ENCODE measurements around the gene MAP3K20.
"Not testable (repeated sequence)": the region's sequence is repeated elsewhere in the genome, so short reads cannot be mapped to it uniquely, and the experiment has no call there.

Gene MAP3K20

GRCh38 chr2:173160618-173161017 lies 85.0 kb downstream of the MAP3K20 start:
- Histone ChIP-seq H3K27me3 (ENCODE audit: control insufficient read depth in 1 of 2, insufficient read depth in 2 of 2, low read length in 2 of 2) (no peaks in the 10 kb centered on the region), H3K4me3 (ENCODE audit: low read length in 2 of 2) (peak overlapping the region in 1 of 2 donors; percentile 8), H3K4me1 (ENCODE audit: control insufficient read depth, insufficient read depth, low read length) (peaks cover 11% of the 10 kb centered on the region), H3K9me3 (ENCODE audit: control insufficient read depth in 2 of 2, low read length in 2 of 2) (no peaks in the 10 kb centered on the region), H3K27ac (ENCODE audit: low read length) (peak overlapping the region; percentile 11), H3K9ac (ENCODE audit: low read length in 2 of 2) (peak overlapping the region in 1 of 2 donors; percentile 56), H3K36me3 (ENCODE audit: control insufficient read depth in 2 of 2, insufficient read depth in 2 of 2, low read length in 2 of 2) (no peaks in the 10 kb centered on the region)

DNA sequence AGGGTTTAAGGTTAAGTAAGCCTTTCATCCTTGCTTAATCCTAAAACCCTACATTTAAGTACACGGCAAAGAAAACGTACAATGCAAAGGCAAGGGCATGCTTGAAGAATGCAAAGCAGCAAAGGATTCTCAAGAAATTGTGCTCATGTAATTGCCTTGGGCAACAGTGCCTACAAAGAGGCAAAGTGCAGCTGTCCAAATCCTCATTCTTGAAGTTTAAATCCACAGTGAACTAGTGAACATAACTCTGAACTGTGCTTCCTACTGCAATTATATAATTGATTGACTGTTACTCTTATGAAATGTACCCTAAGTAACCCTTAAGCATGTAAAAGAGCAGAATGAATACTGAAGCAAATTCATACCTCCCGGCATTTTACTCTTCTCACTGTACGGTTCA lies 85.4 kb downstream of the MAP3K20 start:
- Histone ChIP-seq H3K27ac (ENCODE audit: low read length) (peak overlapping the region; percentile 11), H3K9ac (ENCODE audit: low read length in 2 of 2) (peak overlapping the region in 1 of 2 donors; percentile 56), H3K9me3 (ENCODE audit: control insufficient read depth in 2 of 2, low read length in 2 of 2) (no peaks in the 10 kb centered on the region), H3K4me3 (ENCODE audit: low read length in 2 of 2) (peak overlapping the region in 1 of 2 donors; percentile 8), H3K4me1 (ENCODE audit: control insufficient read depth, insufficient read depth, low read length) (peaks cover 11% of the 10 kb centered on the region), H3K27me3 (ENCODE audit: control insufficient read depth in 1 of 2, insufficient read depth in 2 of 2, low read length in 2 of 2) (no peaks in the 10 kb centered on the region), H3K36me3 (ENCODE audit: control insufficient read depth in 2 of 2, insufficient read depth in 2 of 2, low read length in 2 of 2) (no peaks in the 10 kb centered on the region)

GRCh38 chr2:173161507-173161906 lies 85.9 kb downstream of the MAP3K20 start:
- Histone ChIP-seq H3K9me3 (ENCODE audit: control insufficient read depth in 2 of 2, low read length in 2 of 2) (no peaks in the 10 kb centered on the region), H3K36me3 (ENCODE audit: control insufficient read depth in 2 of 2, insufficient read depth in 2 of 2, low read length in 2 of 2) (no peaks in the 10 kb centered on the region), H3K4me3 (ENCODE audit: low read length in 2 of 2) (no peak overlapping the region), H3K4me1 (ENCODE audit: control insufficient read depth, insufficient read depth, low read length) (peaks cover 11% of the 10 kb centered on the region), H3K9ac (ENCODE audit: low read length in 2 of 2) (no peak overlapping the region), H3K27me3 (ENCODE audit: control insufficient read depth in 1 of 2, insufficient read depth in 2 of 2, low read length in 2 of 2) (no peaks in the 10 kb centered on the region), H3K27ac (ENCODE audit: low read length) (no peak overlapping the region)

DNA sequence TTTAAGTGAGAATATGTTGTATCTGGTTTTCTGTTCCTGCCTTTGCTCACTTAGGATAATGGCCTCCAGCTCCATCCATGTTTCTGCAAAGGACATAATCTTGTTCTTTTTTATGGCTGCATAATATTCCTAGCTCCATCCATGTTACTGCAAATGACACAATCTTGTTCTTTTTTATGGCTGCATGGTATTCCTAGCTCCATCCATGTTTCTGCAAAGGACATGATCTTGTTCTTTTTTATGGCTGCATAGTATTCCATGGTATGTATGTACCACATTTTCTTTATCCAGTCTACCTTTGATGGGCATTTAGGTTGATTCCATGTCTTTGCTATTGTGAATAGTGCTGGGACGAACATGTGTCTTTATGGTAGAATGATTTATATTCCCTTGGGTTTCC lies 87.7 kb downstream of the MAP3K20 start:
- not testable (repeated sequence) for H3K9me3 ChIP-seq (ENCODE audit: control insufficient read depth in 2 of 2, low read length in 2 of 2); H3K4me3 ChIP-seq (ENCODE audit: low read length in 2 of 2); H3K9ac ChIP-seq (ENCODE audit: low read length in 2 of 2); H3K27me3 ChIP-seq (ENCODE audit: control insufficient read depth in 1 of 2, insufficient read depth in 2 of 2, low read length in 2 of 2); H3K36me3 ChIP-seq (ENCODE audit: control insufficient read depth in 2 of 2, insufficient read depth in 2 of 2, low read length in 2 of 2); H3K27ac ChIP-seq (ENCODE audit: low read length)
- peaks cover 11% of the 10 kb centered on the region for H3K4me1 ChIP-seq (ENCODE audit: control insufficient read depth, insufficient read depth, low read length)

- Histone ChIP-seq H3K9me3 (ENCODE audit: control insufficient read depth in 2 of 2, low read length in 2 of 2) (no peaks in the 10 kb centered on the region), H3K9ac (ENCODE audit: low read length in 2 of 2) (no peak overlapping the region), H3K4me1 (ENCODE audit: control insufficient read depth, insufficient read depth, low read length) (peaks cover 10% of the 10 kb centered on the region), H3K4me3 (ENCODE audit: low read length in 2 of 2) (no peak overlapping the region), H3K27me3 (ENCODE audit: control insufficient read depth in 1 of 2, insufficient read depth in 2 of 2, low read length in 2 of 2) (no peaks in the 10 kb centered on the region), H3K36me3 (ENCODE audit: control insufficient read depth in 2 of 2, insufficient read depth in 2 of 2, low read length in 2 of 2) (no peaks in the 10 kb centered on the region), H3K27ac (ENCODE audit: low read length) (no peak overlapping the region)
Observed at GRCh38 chr2:173164396-173164795, 88.8 kb downstream of the MAP3K20 start.

DNA sequence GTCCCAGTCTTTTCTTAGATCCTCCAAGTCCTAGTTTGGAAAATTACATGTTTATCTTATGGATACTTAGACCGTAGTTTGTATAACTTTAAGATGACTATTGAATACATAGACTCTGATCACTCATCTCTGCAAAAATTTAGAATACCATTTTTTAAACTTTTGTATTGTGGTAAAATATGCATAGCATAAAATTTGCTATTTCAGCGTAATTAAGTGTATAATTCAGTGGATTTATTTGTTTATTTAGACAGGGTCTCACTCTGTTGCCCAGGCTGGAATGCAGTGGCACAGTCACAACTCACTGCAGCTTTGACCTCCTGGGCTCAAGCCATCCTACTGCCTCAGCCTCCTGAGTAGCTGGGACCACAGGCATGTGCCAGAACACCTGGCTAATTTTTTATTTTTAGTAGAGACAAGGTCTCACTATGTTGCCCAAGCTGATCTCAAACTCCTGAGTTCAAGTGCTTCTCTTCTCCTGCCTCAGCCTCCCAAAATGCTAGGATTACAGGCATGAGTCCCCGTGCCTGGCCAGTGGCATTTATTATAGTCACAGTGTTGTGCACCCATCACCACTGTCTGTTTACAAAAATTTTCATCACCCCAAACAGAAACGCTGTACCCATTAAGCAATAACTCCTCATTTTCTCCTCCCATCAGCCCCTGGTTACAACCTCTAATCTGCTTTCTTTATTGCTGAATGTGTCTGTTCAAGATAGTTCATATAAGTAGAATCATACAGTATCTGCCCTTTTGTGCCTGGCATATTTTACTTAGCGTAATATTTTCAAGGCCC lies 90.0 kb downstream of the MAP3K20 start:
- Histone ChIP-seq H3K4me3 (ENCODE audit: low read length in 2 of 2) (no peak overlapping the region), H3K27me3 (ENCODE audit: control insufficient read depth in 1 of 2, insufficient read depth in 2 of 2, low read length in 2 of 2) (no peaks in the 10 kb centered on the region), H3K9me3 (ENCODE audit: control insufficient read depth in 2 of 2, low read length in 2 of 2) (no peaks in the 10 kb centered on the region), H3K4me1 (ENCODE audit: control insufficient read depth, insufficient read depth, low read length) (peaks cover 5% of the 10 kb centered on the region), H3K27ac (ENCODE audit: low read length) (no peak overlapping the region), H3K36me3 (ENCODE audit: control insufficient read depth in 2 of 2, insufficient read depth in 2 of 2, low read length in 2 of 2) (no peaks in the 10 kb centered on the region), H3K9ac (ENCODE audit: low read length in 2 of 2) (no peak overlapping the region)

DNA sequence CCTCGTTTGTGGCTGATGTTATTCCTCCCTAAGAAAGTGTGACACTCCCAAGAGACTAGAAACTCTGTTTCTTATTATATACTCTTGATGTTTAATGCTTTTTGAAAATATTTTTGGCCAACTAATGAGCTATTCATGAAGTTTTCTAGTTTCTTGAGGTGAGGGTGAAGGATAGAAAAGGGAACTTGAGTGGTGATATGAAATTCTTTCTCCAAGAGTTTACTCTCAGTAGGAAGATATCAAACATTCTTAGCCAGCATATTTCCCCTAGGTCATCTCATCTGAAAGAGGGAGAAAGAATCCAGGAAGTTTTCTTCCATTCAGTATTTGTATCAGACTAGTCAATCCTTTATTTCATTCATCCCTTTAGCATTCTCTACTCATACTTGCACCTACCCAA lies 95.7 kb downstream of the MAP3K20 start:
- Histone ChIP-seq H3K36me3 (ENCODE audit: control insufficient read depth in 2 of 2, insufficient read depth in 2 of 2, low read length in 2 of 2) (no peaks in the 10 kb centered on the region), H3K27me3 (ENCODE audit: control insufficient read depth in 1 of 2, insufficient read depth in 2 of 2, low read length in 2 of 2) (no peaks in the 10 kb centered on the region), H3K4me3 (ENCODE audit: low read length in 2 of 2) (no peak overlapping the region), H3K4me1 (ENCODE audit: control insufficient read depth, insufficient read depth, low read length) (peaks cover 3% of the 10 kb centered on the region), H3K27ac (ENCODE audit: low read length) (no peak overlapping the region), H3K9me3 (ENCODE audit: control insufficient read depth in 2 of 2, low read length in 2 of 2) (no peaks in the 10 kb centered on the region), H3K9ac (ENCODE audit: low read length in 2 of 2) (no peak overlapping the region)

DNA sequence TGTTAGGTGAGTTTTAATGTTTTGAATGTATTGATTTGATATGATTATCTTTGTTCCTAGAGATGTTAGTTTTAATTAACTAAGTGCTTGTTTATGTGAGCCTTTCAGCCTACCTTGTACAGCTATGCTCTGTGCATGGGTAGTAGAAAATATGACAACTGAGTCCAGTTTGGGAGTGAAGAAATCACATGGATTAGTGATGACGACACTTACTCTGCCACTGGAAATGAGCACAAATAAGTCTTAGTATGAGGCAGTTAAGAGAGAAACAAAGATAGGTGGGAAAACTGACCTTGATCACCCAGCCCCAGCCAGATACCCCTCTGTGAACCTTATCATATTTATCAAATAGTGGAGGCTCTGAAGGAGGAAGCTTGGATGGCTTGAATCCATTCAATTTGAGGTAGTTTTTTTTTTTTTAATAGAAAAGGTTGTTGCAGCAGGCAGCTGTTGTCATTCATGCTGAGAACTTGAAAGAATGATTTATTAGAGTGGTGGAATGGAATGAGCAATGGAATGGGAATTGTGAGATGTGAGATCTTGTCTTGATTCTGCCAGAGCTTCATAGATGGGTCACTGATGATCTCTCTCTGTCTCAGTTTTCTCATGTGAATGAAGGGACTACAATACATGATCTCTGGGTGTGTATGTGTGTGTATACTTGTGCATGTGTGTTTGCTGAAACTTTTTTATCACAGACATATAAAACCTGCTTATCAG lies 96.4 kb downstream of the MAP3K20 start:
- Histone ChIP-seq H3K9me3 (ENCODE audit: control insufficient read depth in 2 of 2, low read length in 2 of 2) (no peaks in the 10 kb centered on the region), H3K27me3 (ENCODE audit: control insufficient read depth in 1 of 2, insufficient read depth in 2 of 2, low read length in 2 of 2) (no peaks in the 10 kb centered on the region), H3K36me3 (ENCODE audit: control insufficient read depth in 2 of 2, insufficient read depth in 2 of 2, low read length in 2 of 2) (no peaks in the 10 kb centered on the region), H3K4me1 (ENCODE audit: control insufficient read depth, insufficient read depth, low read length) (peaks cover 3% of the 10 kb centered on the region), H3K4me3 (ENCODE audit: low read length in 2 of 2) (no peak overlapping the region), H3K9ac (ENCODE audit: low read length in 2 of 2) (no peak overlapping the region), H3K27ac (ENCODE audit: low read length) (no peak overlapping the region)

- not testable (repeated sequence) for H3K4me3 ChIP-seq (ENCODE audit: low read length in 2 of 2); H3K36me3 ChIP-seq (ENCODE audit: control insufficient read depth in 2 of 2, insufficient read depth in 2 of 2, low read length in 2 of 2); H3K4me1 ChIP-seq (ENCODE audit: control insufficient read depth, insufficient read depth, low read length); H3K9ac ChIP-seq (ENCODE audit: low read length in 2 of 2); H3K27ac ChIP-seq (ENCODE audit: low read length); H3K27me3 ChIP-seq (ENCODE audit: control insufficient read depth in 1 of 2, insufficient read depth in 2 of 2, low read length in 2 of 2); H3K9me3 ChIP-seq (ENCODE audit: control insufficient read depth in 2 of 2, low read length in 2 of 2)
Observed at GRCh38 chr2:173174339-173174738, 98.7 kb downstream of the MAP3K20 start.

DNA sequence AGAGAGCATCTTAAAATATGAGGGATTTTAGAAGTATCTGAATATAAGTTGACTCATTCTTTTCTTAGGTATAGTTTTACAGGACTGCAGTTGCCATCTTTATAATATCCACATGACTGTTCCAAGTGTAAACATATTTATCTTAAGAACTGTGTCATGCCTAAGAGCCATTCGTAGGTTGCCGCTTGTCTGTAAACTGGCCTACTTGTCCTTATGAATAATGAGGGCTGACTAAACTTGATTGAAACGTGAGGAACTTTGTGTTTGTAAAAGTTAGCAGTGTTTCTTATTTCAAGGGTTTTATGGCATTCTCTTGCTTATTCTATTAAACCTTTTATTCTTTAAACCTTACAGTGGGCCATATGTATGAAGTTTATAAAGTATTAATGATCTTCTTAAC lies 99.6 kb downstream of the MAP3K20 start:
- H3K27ac ChIP-seq (ENCODE audit: low read length) = no peak overlapping the region
- no peaks in the 10 kb centered on the region for H3K9me3 ChIP-seq (ENCODE audit: control insufficient read depth in 2 of 2, low read length in 2 of 2)
- peaks cover 3% of the 10 kb centered on the region for H3K4me1 ChIP-seq (ENCODE audit: control insufficient read depth, insufficient read depth, low read length)
- no peak overlapping the region for H3K4me3 ChIP-seq (ENCODE audit: low read length in 2 of 2)
- no peaks in the 10 kb centered on the region for H3K27me3 ChIP-seq (ENCODE audit: control insufficient read depth in 1 of 2, insufficient read depth in 2 of 2, low read length in 2 of 2)
- H3K36me3 ChIP-seq (ENCODE audit: control insufficient read depth in 2 of 2, insufficient read depth in 2 of 2, low read length in 2 of 2) = no peaks in the 10 kb centered on the region
- no peak overlapping the region for H3K9ac ChIP-seq (ENCODE audit: low read length in 2 of 2)

- H3K27ac ChIP-seq (ENCODE audit: low read length) = peak overlapping the region; percentile 64
- no peak overlapping the region for H3K4me3 ChIP-seq (ENCODE audit: low read length in 2 of 2)
- no peaks in the 10 kb centered on the region for H3K27me3 ChIP-seq (ENCODE audit: control insufficient read depth in 1 of 2, insufficient read depth in 2 of 2, low read length in 2 of 2)
- H3K9ac ChIP-seq (ENCODE audit: low read length in 2 of 2) = no peak overlapping the region
- peaks cover 8% of the 10 kb centered on the region for H3K4me1 ChIP-seq (ENCODE audit: control insufficient read depth, insufficient read depth, low read length)
- H3K9me3 ChIP-seq (ENCODE audit: control insufficient read depth in 2 of 2, low read length in 2 of 2) = no peaks in the 10 kb centered on the region
- no peaks in the 10 kb centered on the region for H3K36me3 ChIP-seq (ENCODE audit: control insufficient read depth in 2 of 2, insufficient read depth in 2 of 2, low read length in 2 of 2)
Observed at GRCh38 chr2:173181982-173182381, 106.3 kb downstream of the MAP3K20 start.

Data from stomach smooth muscle (tissue), 2 donors.